A549 (cell line): ENCODE measurements around the gene CEP112. TPM values are rescaled to one million over a fixed set of nuclear protein-coding genes. Genes with fewer than 3 reads are reported as not detected.

ENCODE experiments used
- ATAC-seq, 2 experiments: fragments of 200-7000 bp in 1 of 2; fragments of >200 bp in 1 of 2; cut with Nextera tagmentation in 1 of 2; cut with Tn5 transposase in 1 of 2; 3 replicates each; pipeline versions ENCODE4 v1.8.0 to v1.9.1; 2018 to 2020; ENCODE audit warnings: mild to moderate bottlenecking in 1 of 2, moderate library complexity in 1 of 2
- CTCF ChIA-PET: fragments of 300-600 bp; sonication (Branson Sonifier 250); formaldehyde crosslinking; extraction: SDS; loops from one replicate; lab custom pipeline; 2021; ENCODE audit warnings: antibody characterized with exemption, inconsistent platforms; lab: Yijun Ruan, JAX
- POLR2A ChIA-PET: fragments of 350-600 bp; formaldehyde crosslinking; extraction: SDS; loops from one replicate; lab custom pipeline; 2021; ENCODE audit warnings: antibody characterized with exemption, inconsistent platforms; lab: Yijun Ruan, JAX
- DNase-seq, 2 experiments: peaks; one replicate each; pipeline versions ENCODE4 v3.0.0 to v3.0.0-alpha.2; 2011 to 2016; ENCODE audit warnings: low read depth in 1 of 2, low spot score in 1 of 2
- FAIRE-seq: peaks from 2 replicates; lab custom pipeline; 2011; peaks lifted over from hg19 to GRCh38; lab: Jason Lieb, UNC
- H3K27ac ChIP-seq, 2 experiments: fragments of >200 bp; sonication (Bioruptor Twin); formaldehyde crosslinking; 3 replicates each; pipeline ENCODE4 v1.5.1; 2016 to 2017
- H3K4me1 ChIP-seq: fragments of >200 bp; sonication (Bioruptor Twin); formaldehyde crosslinking; 3 replicates; pipeline ENCODE4 v1.6.1; 2016
- H3K4me2 ChIP-seq: fragments of >200 bp; sonication (Bioruptor Twin); formaldehyde crosslinking; 3 replicates; pipeline ENCODE4 v1.6.1; 2016
- H3K4me3 ChIP-seq: fragments of >200 bp; sonication (Bioruptor Twin); formaldehyde crosslinking; 3 replicates; pipeline ENCODE4 v1.5.1; 2016
- H3K9me3 ChIP-seq: fragments of >200 bp; sonication (Bioruptor Twin); formaldehyde crosslinking; 3 replicates; pipeline ENCODE4 v1.6.1; 2016
- CBX8 ChIP-seq: fragments of 200-600 bp; sonication (generic); IDR thresholded peaks from 2 replicates; pipeline ENCODE4 v1.6.1; 2016
- CEBPB ChIP-seq, 2 experiments: fragments of >200 bp in 1 of 2; sonication (Bioruptor Twin) in 1 of 2; formaldehyde crosslinking in 1 of 2; IDR thresholded peaks; 2 replicates each; pipeline ENCODE4 v1.6.1; 2012 to 2016
- CHD2 ChIP-seq: fragments of 150-350 bp; IDR thresholded peaks from 2 replicates; pipeline ENCODE4 v1.6.1; 2014; ENCODE audit warnings: low read length; ENCODE audit not compliant: partially characterized antibody
- CHD4 ChIP-seq: fragments of 200-600 bp; sonication (generic); IDR thresholded peaks from 2 replicates; pipeline ENCODE4 v1.6.1; 2016; ENCODE audit warnings: antibody characterized with exemption, mild to moderate bottlenecking, borderline replicate concordance
- E2F6 ChIP-seq: IDR thresholded peaks from 2 replicates; pipeline ENCODE4 v1.6.1; 2012; ENCODE audit warnings: low read depth, borderline replicate concordance
- EHMT2 ChIP-seq: fragments of 200-600 bp; sonication (generic); IDR thresholded peaks from 2 replicates; pipeline ENCODE4 v1.6.1; 2016; ENCODE audit warnings: antibody characterized with exemption, low read depth, mild to moderate bottlenecking, moderate library complexity
- EP300 ChIP-seq, 2 experiments: fragments of >200 bp; sonication (Bioruptor Twin); formaldehyde crosslinking; IDR thresholded peaks; 2 replicates in 1 of 2; 3 replicates in 1 of 2; pipeline ENCODE4 v1.6.1; 2016 to 2017
- ESRRA ChIP-seq: fragments of 150-350 bp; IDR thresholded peaks from 2 replicates; pipeline ENCODE4 v1.6.1; 2014; ENCODE audit warnings: mild to moderate bottlenecking, low read length, borderline replicate concordance
- HDAC2 ChIP-seq: fragments of 200-600 bp; sonication (generic); IDR thresholded peaks from 2 replicates; pipeline ENCODE4 v1.6.1; 2016
- HES2 ChIP-seq: fragments of >200 bp; sonication (Bioruptor Twin); formaldehyde crosslinking; IDR thresholded peaks from 2 replicates; pipeline ENCODE4 v1.6.1; 2016
- HOXA7 ChIP-seq: fragments of 250-450 bp; sonication (Bioruptor Pico); IDR thresholded peaks from 2 replicates; pipeline ENCODE4 v1.5.0; 2020; ENCODE audit warnings: mild to moderate bottlenecking, moderate library complexity
- JUNB ChIP-seq: fragments of >200 bp; sonication (Bioruptor Twin); formaldehyde crosslinking; IDR thresholded peaks from 2 replicates; pipeline ENCODE4 v1.6.1; 2016
- KDM1A ChIP-seq: fragments of 200-600 bp; sonication (generic); IDR thresholded peaks from 2 replicates; pipeline ENCODE4 v1.6.1; 2016; ENCODE audit warnings: low read depth, mild to moderate bottlenecking
- MAZ ChIP-seq: fragments of 150-350 bp; IDR thresholded peaks from 2 replicates; pipeline ENCODE4 v1.6.1; 2014; ENCODE audit warnings: antibody characterized with exemption, low read depth, low read length, borderline replicate concordance
- POLR2A ChIP-seq: IDR thresholded peaks from 2 replicates; pipeline ENCODE4 v1.6.1; 2012; ENCODE audit warnings: mild to moderate bottlenecking, low read length
- RARB ChIP-seq: fragments of 250-450 bp; sonication (Bioruptor Pico); IDR thresholded peaks from 2 replicates; pipeline ENCODE4 v1.8.0; 2021; ENCODE audit warnings: mild to moderate bottlenecking, moderate library complexity
- RCOR1 ChIP-seq: fragments of 150-350 bp; IDR thresholded peaks from 2 replicates; pipeline ENCODE4 v1.6.1; 2014; ENCODE audit warnings: antibody characterized with exemption, low read length, low read depth
- RNF2 ChIP-seq: fragments of 200-600 bp; sonication (generic); IDR thresholded peaks from 2 replicates; pipeline ENCODE4 v1.6.1; 2016; ENCODE audit warnings: low read depth, mild to moderate bottlenecking, antibody characterized with exemption, moderate library complexity, borderline replicate concordance
- SREBF2 ChIP-seq: fragments of 450-650 bp; IDR thresholded peaks from 2 replicates; pipeline ENCODE4 v1.6.1; 2014; ENCODE audit warnings: mild to moderate bottlenecking, moderate library complexity
- WGBS: methylation state at CpG from one replicate; pipeline ENCODE4 v1.1.6; 2017; ENCODE audit errors: missing lambda C conversion rate; 5-methylcytosine and 5-hydroxymethylcytosine counted together
- polyA plus RNA-seq, 4 experiments: library from polyadenylated mRNA; depleted of rRNA in 3 of 4; stranded (reverse); fragments of >200 nt; fragmentation: RNase III in 1 of 4; extraction: RNeasy Plus Mini Kit Qiagen cat#74134 plus additional on column Dnase treatment in 1 of 4; gene quantifications; 2 replicates in 3 of 4; 3 replicates in 1 of 4; pipeline ENCODE4 v1.2.3, GENCODE V29; 2011 to 2017
- TF ChIP-seq, protein P1 (sequence below): fragments of >200 bp; sonication (Bioruptor Twin); formaldehyde crosslinking; IDR thresholded peaks from 3 replicates; pipeline ENCODE4 v1.5.1; 2016
- TF ChIP-seq, protein P2 (sequence below): fragments of 200-600 bp; sonication (generic); IDR thresholded peaks from 2 replicates; pipeline ENCODE4 v1.6.1; 2016; ENCODE audit warnings: antibody characterized with exemption, mild to moderate bottlenecking, moderate library complexity

CEP112 gene
- polyA plus RNA-seq, 2 of the 4 experiments (the other 2 are of a cell fraction) = 9.6 to 15.2 TPM

GRCh38 chr17:65774787-65775186 is 417.1 kb downstream of the CEP112 start:
- no peak for TF ChIP-seq EHMT2
- no peak for TF ChIP-seq RARB
- no peak for TF ChIP-seq KDM1A
- no peak for TF ChIP-seq HOXA7
- no peak for TF ChIP-seq RNF2
- no peak for TF ChIP-seq CEBPB (IDR thresholded peaks at IDR 0.05)
- TF ChIP-seq, protein P1, sequence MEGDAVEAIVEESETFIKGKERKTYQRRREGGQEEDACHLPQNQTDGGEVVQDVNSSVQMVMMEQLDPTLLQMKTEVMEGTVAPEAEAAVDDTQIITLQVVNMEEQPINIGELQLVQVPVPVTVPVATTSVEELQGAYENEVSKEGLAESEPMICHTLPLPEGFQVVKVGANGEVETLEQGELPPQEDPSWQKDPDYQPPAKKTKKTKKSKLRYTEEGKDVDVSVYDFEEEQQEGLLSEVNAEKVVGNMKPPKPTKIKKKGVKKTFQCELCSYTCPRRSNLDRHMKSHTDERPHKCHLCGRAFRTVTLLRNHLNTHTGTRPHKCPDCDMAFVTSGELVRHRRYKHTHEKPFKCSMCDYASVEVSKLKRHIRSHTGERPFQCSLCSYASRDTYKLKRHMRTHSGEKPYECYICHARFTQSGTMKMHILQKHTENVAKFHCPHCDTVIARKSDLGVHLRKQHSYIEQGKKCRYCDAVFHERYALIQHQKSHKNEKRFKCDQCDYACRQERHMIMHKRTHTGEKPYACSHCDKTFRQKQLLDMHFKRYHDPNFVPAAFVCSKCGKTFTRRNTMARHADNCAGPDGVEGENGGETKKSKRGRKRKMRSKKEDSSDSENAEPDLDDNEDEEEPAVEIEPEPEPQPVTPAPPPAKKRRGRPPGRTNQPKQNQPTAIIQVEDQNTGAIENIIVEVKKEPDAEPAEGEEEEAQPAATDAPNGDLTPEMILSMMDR = no peak
- no peak for TF ChIP-seq E2F6
- TF ChIP-seq POLR2A = no peak
- TF ChIP-seq CBX8 = no peak
- TF ChIP-seq, protein P2, sequence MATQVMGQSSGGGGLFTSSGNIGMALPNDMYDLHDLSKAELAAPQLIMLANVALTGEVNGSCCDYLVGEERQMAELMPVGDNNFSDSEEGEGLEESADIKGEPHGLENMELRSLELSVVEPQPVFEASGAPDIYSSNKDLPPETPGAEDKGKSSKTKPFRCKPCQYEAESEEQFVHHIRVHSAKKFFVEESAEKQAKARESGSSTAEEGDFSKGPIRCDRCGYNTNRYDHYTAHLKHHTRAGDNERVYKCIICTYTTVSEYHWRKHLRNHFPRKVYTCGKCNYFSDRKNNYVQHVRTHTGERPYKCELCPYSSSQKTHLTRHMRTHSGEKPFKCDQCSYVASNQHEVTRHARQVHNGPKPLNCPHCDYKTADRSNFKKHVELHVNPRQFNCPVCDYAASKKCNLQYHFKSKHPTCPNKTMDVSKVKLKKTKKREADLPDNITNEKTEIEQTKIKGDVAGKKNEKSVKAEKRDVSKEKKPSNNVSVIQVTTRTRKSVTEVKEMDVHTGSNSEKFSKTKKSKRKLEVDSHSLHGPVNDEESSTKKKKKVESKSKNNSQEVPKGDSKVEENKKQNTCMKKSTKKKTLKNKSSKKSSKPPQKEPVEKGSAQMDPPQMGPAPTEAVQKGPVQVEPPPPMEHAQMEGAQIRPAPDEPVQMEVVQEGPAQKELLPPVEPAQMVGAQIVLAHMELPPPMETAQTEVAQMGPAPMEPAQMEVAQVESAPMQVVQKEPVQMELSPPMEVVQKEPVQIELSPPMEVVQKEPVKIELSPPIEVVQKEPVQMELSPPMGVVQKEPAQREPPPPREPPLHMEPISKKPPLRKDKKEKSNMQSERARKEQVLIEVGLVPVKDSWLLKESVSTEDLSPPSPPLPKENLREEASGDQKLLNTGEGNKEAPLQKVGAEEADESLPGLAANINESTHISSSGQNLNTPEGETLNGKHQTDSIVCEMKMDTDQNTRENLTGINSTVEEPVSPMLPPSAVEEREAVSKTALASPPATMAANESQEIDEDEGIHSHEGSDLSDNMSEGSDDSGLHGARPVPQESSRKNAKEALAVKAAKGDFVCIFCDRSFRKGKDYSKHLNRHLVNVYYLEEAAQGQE = no peak
- no peak for TF ChIP-seq CHD2
- TF ChIP-seq RCOR1 = no peak
- TF ChIP-seq, all 56 proteins: peak for 0
- ATAC-seq (no peak), FAIRE-seq (no peak), DNase-seq (no peak)
- Histone ChIP-seq H3K4me3 (no peak overlapping the region), H3K4me1 (peaks cover 6% of the 10 kb centered on the region; the same call in 2 of the 3 replicates), H3K27ac (no peak overlapping the region; a peak in 1 of 6 replicates), H3K4me2 (no peak overlapping the region), H3K9me3 (no peaks in the 10 kb centered on the region)
- 92% methylated on average over 6 of the region's 6 CpGs for WGBS
- POLR2A ChIA-PET = no interaction called here
- CTCF ChIA-PET = interaction anchor here (0.6 kb wide), 1 partner anchor 148 kb away, joined by 3 read pairs; no protein-coding TSS in a partner anchor

DNA sequence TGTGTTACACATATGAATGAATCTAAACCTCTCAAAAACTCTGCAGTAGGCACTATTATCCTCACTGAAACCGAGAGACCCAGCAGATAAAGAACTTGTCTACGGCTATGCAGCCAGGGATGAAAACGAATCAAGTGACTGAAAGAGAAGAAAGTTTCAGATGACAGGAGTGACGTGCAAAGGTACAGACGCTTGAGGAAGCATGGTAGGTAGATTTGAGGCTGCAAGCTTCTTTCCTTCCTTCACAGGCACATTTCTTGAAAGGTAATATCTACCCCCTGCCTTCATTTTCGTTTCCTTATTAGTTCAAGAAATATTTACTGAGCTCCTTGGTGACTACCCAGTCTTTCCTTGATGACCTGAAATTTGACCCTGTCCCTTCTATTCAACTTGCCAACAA is 418.9 kb downstream of the CEP112 start:
- 59% methylated on average over 6 of the region's 6 CpGs for WGBS
- DNase-seq = peak in 1 of 2 experiments; percentile 27
- H3K4me3 ChIP-seq = no peak overlapping the region
- ATAC-seq = no peak
- no peak for FAIRE-seq
- peaks cover 6% of the 10 kb centered on the region; the same call in 2 of the 3 replicates for H3K4me1 ChIP-seq
- H3K9me3 ChIP-seq = no peaks in the 10 kb centered on the region
- ChIA-PET POLR2A (no interaction called here), CTCF (no interaction called here)
- 0 out of 3 replicates have a peak overlapping the region, but pooled peaks have one; percentile 0 for H3K4me2 ChIP-seq
- H3K27ac ChIP-seq = no peak overlapping the region
- TF ChIP-seq CBX8 (no peak), CHD4 (no peak), EP300 (IDR thresholded peaks at IDR 0.05) (no peak), SREBF2 (no peak), HOXA7 (no peak), ESRRA (no peak)

GRCh38 chr17:65771704-65772103 is 420.2 kb downstream of the CEP112 start:
- ATAC-seq = no peak
- Histone ChIP-seq H3K4me2 (no peak overlapping the region), H3K27ac (no peak overlapping the region), H3K4me3 (no peak overlapping the region), H3K9me3 (no peaks in the 10 kb centered on the region), H3K4me1 (peaks cover 6% of the 10 kb centered on the region; the same call in 2 of the 3 replicates)
- CTCF ChIA-PET = no interaction called here
- POLR2A ChIA-PET = no interaction called here
- FAIRE-seq = no peak
- TF ChIP-seq HDAC2 = no peak
- no peak for TF ChIP-seq HES2
- no peak for TF ChIP-seq MAZ
- no peak for TF ChIP-seq JUNB
- no peak for DNase-seq
